SK-N-MC (cell line): Measurements from ENCODE around the gene SPAG17.

Experiments
- EZH2 ChIP-seq: fragments of 200-600 bp; sonication (generic); IDR thresholded peaks from one replicate; pipeline ENCODE4 v1.6.1; 2017; ENCODE audit warnings: antibody characterized with exemption
- FOXP2 ChIP-seq: optimal IDR thresholded peaks from 2 replicates; pipeline ENCODE3; 2011; ENCODE audit warnings: mild to moderate bottlenecking, moderate library complexity; ENCODE audit not compliant: insufficient read depth; ENCODE audit errors: extremely low read length, control extremely low read depth
- POLR2AphosphoS5 ChIP-seq: IDR thresholded peaks from 2 replicates; pipeline ENCODE4 v1.6.1; 2012; ENCODE audit warnings: mild to moderate bottlenecking, low read depth, low read length, borderline replicate concordance

GRCh38 chr1:118122234-118123004 is 62.6 kb downstream of the SPAG17 start:
- no peak for TF ChIP-seq POLR2AphosphoS5
- no peak for TF ChIP-seq EZH2
- no peak for TF ChIP-seq FOXP2
